Osteoblast (primary cell): ENCODE measurements around the gene CPEB3. TPM values are rescaled to one million over a fixed set of nuclear protein-coding genes. Genes with fewer than 3 reads are reported as not detected.

ENCODE experiments used
- DNase-seq: peaks from one replicate; pipeline ENCODE4 v3.0.0; 2011; ENCODE audit warnings: low spot score, mixed read lengths; ENCODE audit not compliant: insufficient read length; ENCODE audit errors: missing footprints
- H2AFZ ChIP-seq: 2 replicates; pipeline ENCODE4 v1.6.0; 2011; ENCODE audit warnings: mild to moderate bottlenecking, low read length
- H3K27ac ChIP-seq: 2 replicates; pipeline ENCODE4 v1.5.1; 2011; ENCODE audit warnings: mild to moderate bottlenecking, low read depth, low read length, moderate library complexity
- H3K27me3 ChIP-seq: 2 replicates; pipeline ENCODE4 v1.6.0; 2012; ENCODE audit warnings: mild to moderate bottlenecking, control low read depth, inconsistent platforms, low read length, moderate library complexity; ENCODE audit not compliant: insufficient read depth
- H3K36me3 ChIP-seq: 2 replicates; pipeline ENCODE4 v1.5.1; 2011; ENCODE audit warnings: mild to moderate bottlenecking, low read length, control low read depth, moderate library complexity; ENCODE audit not compliant: insufficient read depth
- H3K4me1 ChIP-seq: 2 replicates; pipeline ENCODE4 v1.5.1; 2011; ENCODE audit warnings: mild to moderate bottlenecking, low read length, control low read depth, moderate library complexity; ENCODE audit not compliant: insufficient read depth
- H3K4me2 ChIP-seq: 2 replicates; pipeline ENCODE4 v1.6.0; 2011; ENCODE audit warnings: mild to moderate bottlenecking, low read length; ENCODE audit not compliant: insufficient read depth
- H3K4me3 ChIP-seq: fragments of 200-600 bp; sonication (generic); 3 replicates; pipeline ENCODE4 v1.5.1; 2012; ENCODE audit warnings: mild to moderate bottlenecking, low read length, inconsistent platforms; ENCODE audit not compliant: insufficient read depth
- H3K79me2 ChIP-seq: 2 replicates; pipeline ENCODE4 v1.6.0; 2012; ENCODE audit warnings: mild to moderate bottlenecking, low read length, control low read depth, inconsistent platforms; ENCODE audit not compliant: insufficient read depth
- H3K9me3 ChIP-seq: 2 replicates; pipeline ENCODE4 v1.5.1; 2011; ENCODE audit warnings: low read depth, low read length, control low read depth
- H4K20me1 ChIP-seq: 2 replicates; pipeline ENCODE4 v1.6.0; 2012; ENCODE audit warnings: mild to moderate bottlenecking, low read length, control low read depth; ENCODE audit not compliant: insufficient read depth
- total RNA-seq: library from RNA; depleted of rRNA; stranded (reverse); fragments of >200 nt; gene quantifications from 2 replicates; pipeline ENCODE4 v1.2.3, GENCODE V29; 2012
- TF ChIP-seq, protein P1 (sequence below): IDR thresholded peaks from 2 replicates; pipeline ENCODE4 v1.5.1; 2011; ENCODE audit warnings: mild to moderate bottlenecking, low read depth, low read length, moderate library complexity; ENCODE audit errors: extremely low read depth

The CPEB3 gene
- total RNA-seq, 1 donor, result 1.1 TPM

DNA sequence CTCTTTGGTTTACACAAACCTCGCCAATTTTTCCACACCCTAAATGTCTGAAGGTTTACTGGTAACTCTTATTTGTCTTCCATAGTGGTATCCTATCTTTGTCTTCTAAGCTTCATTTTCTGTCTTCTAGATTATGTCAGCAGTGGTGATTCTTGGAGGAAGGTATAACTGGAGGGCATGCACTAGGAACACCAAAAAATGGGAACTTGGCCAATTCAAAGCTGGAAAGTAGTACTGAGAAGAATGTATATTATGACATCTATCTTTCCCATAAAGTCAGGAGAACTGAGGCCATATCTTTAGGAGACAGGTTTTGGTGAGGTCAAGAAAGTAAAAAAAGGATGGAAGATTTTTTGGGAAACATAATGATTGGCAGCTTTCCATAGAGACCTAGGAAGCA, 113.3 kb downstream of the CPEB3 start:
- Histone ChIP-seq H3K36me3 (no peaks in the 10 kb centered on the region), H3K27ac (no peak overlapping the region), H3K9me3 (no peaks in the 10 kb centered on the region), H3K4me1 (no peaks in the 10 kb centered on the region), H3K4me2 (no peak overlapping the region), H3K4me3 (no peak overlapping the region), H2AFZ (no peak overlapping the region), H3K79me2 (no peaks in the 10 kb centered on the region), H4K20me1 (no peaks in the 10 kb centered on the region), H3K27me3 (no peaks in the 10 kb centered on the region)
- TF ChIP-seq, protein P1, sequence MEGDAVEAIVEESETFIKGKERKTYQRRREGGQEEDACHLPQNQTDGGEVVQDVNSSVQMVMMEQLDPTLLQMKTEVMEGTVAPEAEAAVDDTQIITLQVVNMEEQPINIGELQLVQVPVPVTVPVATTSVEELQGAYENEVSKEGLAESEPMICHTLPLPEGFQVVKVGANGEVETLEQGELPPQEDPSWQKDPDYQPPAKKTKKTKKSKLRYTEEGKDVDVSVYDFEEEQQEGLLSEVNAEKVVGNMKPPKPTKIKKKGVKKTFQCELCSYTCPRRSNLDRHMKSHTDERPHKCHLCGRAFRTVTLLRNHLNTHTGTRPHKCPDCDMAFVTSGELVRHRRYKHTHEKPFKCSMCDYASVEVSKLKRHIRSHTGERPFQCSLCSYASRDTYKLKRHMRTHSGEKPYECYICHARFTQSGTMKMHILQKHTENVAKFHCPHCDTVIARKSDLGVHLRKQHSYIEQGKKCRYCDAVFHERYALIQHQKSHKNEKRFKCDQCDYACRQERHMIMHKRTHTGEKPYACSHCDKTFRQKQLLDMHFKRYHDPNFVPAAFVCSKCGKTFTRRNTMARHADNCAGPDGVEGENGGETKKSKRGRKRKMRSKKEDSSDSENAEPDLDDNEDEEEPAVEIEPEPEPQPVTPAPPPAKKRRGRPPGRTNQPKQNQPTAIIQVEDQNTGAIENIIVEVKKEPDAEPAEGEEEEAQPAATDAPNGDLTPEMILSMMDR, result no peak
- no peak for DNase-seq

DNA sequence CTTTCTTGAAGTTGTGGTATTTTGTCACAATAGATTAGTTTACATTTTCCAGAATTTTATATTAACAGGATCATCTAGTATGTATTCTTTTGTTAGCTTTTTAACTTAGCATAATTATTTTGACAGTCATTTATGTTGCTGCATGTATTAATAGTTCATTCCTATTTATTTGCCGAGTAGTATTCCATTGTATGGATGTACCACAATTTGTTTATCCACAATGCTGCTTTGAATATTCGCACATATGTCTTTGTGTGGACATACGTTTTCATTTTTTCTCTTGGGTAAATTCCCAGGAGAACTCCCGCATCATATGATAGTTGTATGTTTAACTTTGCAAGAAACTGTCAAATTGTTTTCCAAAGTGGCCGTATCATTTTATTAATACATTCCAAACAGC, 115.7 kb downstream of the CPEB3 start:
- no peaks in the 10 kb centered on the region for H3K27me3 ChIP-seq
- H3K9me3 ChIP-seq, result no peaks in the 10 kb centered on the region
- TF ChIP-seq, protein P1, result no peak
- no peak overlapping the region for H3K4me2 ChIP-seq
- no peak overlapping the region for H3K4me3 ChIP-seq
- H3K27ac ChIP-seq, result no peak overlapping the region
- H3K36me3 ChIP-seq, result no peaks in the 10 kb centered on the region
- H4K20me1 ChIP-seq, result no peaks in the 10 kb centered on the region
- DNase-seq, result no peak
- H3K4me1 ChIP-seq, result no peaks in the 10 kb centered on the region
- no peak overlapping the region for H2AFZ ChIP-seq
- no peaks in the 10 kb centered on the region for H3K79me2 ChIP-seq

DNA sequence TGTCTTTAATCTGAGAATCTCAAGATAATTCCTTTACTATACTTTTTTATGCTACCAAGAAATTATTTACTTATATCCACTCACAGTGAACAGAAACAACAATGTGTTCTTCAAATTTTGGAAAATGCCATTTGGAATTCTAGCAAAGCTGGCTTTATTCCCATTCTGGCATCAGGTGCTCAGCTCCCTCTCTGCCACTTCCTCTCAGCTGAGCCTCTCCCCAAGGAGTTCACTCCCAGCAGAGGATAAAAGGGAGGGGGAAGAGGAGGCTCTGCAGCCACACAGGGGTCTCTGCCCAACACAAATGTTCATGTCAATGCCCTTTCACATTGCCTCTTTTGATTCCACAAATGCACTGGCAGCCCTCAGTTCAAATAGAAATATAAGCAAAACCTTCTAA, 116.9 kb downstream of the CPEB3 start:
- no peak overlapping the region for H3K4me2 ChIP-seq
- TF ChIP-seq, protein P1, result no peak

DNA sequence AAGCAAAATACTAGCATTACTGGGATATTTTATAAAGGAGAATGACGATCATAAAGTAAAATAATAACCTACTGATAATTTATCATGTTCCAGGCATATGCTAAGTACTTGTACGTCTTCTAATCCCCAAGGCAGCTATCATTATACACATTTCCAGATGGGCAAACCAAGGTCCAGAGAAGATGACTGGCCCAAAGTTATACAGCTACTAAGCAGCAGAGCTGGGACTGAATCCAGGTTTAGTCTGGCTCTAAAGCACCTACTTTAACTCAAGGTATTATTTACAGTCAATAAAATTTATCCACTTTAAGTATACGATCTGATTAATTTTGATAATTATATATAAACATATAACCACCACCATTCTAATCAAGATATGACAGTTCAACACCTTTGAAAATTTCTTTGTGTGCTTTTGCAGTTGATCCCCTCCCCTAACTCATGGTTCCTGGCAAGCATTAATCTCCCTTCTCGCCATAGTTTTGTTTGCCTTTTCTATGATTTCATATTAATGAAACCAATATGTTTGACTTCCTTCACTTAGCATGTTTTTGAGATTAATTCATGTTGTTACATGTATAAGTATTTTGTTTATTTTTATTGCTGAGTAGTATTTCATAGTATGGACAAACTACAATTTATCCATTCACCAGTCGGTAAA, 126.7 kb downstream of the CPEB3 start:
- no peaks in the 10 kb centered on the region for H3K36me3 ChIP-seq
- no peaks in the 10 kb centered on the region for H3K4me1 ChIP-seq
- TF ChIP-seq, protein P1, result no peak
- H3K27ac ChIP-seq, result no peak overlapping the region
- no peaks in the 10 kb centered on the region for H3K79me2 ChIP-seq
- no peaks in the 10 kb centered on the region for H4K20me1 ChIP-seq
- no peaks in the 10 kb centered on the region for H3K9me3 ChIP-seq
- H3K4me2 ChIP-seq, result no peak overlapping the region
- no peak for DNase-seq
- no peak overlapping the region for H3K4me3 ChIP-seq
- no peaks in the 10 kb centered on the region for H3K27me3 ChIP-seq
- H2AFZ ChIP-seq, result no peak overlapping the region

More for the DNA sequence above, 116.9 kb downstream of the CPEB3 start:
- no peak overlapping the region for H3K4me3 ChIP-seq
- no peaks in the 10 kb centered on the region for H3K27me3 ChIP-seq
- no peak for DNase-seq
- H3K27ac ChIP-seq, result no peak overlapping the region
- no peak overlapping the region for H2AFZ ChIP-seq
- no peaks in the 10 kb centered on the region for H3K79me2 ChIP-seq
- no peaks in the 10 kb centered on the region for H3K4me1 ChIP-seq
- no peaks in the 10 kb centered on the region for H4K20me1 ChIP-seq
- H3K9me3 ChIP-seq, result no peaks in the 10 kb centered on the region
- H3K36me3 ChIP-seq, result no peaks in the 10 kb centered on the region
